ENCODE results near the gene CASS4. TPM values are rescaled to one million over a fixed set of nuclear protein-coding genes. Genes with fewer than 3 reads are reported as not detected.

CASS4 gene
- total RNA-seq, 1 donor from 2014 or later = 0.10 TPM

- peak within 1 kb of the TSS; percentile 97 for H3K4me3 Mint-ChIP-seq (ENCODE audit: unreplicated experiment)
- peak within 1 kb of the TSS; percentile 99 for H3K27ac Mint-ChIP-seq (ENCODE audit: unreplicated experiment)
- peaks cover 4% of the 10 kb centered on the region for H3K36me3 Mint-ChIP-seq (ENCODE audit: low read depth)
- no peak for TF ChIP-seq CTCF (IDR thresholded peaks at IDR 0.05)
- no peaks in the 10 kb centered on the region for H3K9me3 Mint-ChIP-seq (ENCODE audit: low read depth)
- no peaks in the 10 kb centered on the region for H3K27me3 Mint-ChIP-seq (ENCODE audit: low read depth)
- peak; percentile 96 for DNase-seq (ENCODE audit: low spot score)
- peaks cover 23% of the 10 kb centered on the region for H3K4me1 Mint-ChIP-seq (ENCODE audit: low read depth)
Measured at GRCh38 chr20:56468316-56469076, 56.4 kb downstream of the CASS4 start, which contains the start of gene RTF2. Gene RTF2, plus strand, starts transcription at chr20:56468627. Its CDS starts 71 bp downstream, at chr20:56468698.

- Mint-ChIP-seq H3K27ac (ENCODE audit: unreplicated experiment) (peak overlapping the region; percentile 69), H3K4me3 (ENCODE audit: unreplicated experiment) (peak overlapping the region; percentile 97), H3K27me3 (ENCODE audit: low read depth) (no peaks in the 10 kb centered on the region), H3K4me1 (ENCODE audit: low read depth) (peaks cover 23% of the 10 kb centered on the region), H3K36me3 (ENCODE audit: low read depth) (peaks cover 7% of the 10 kb centered on the region), H3K9me3 (ENCODE audit: low read depth) (no peaks in the 10 kb centered on the region)
- DNase-seq (ENCODE audit: low spot score) = no peak
- TF ChIP-seq CTCF (IDR thresholded peaks at IDR 0.05) = no peak
Measured at GRCh38 chr20:56469077-56469449, 57.0 kb downstream of the CASS4 start.

GRCh38 chr20:56483970-56484369, 71.9 kb downstream of the CASS4 start:
- Mint-ChIP-seq H3K4me3 (ENCODE audit: unreplicated experiment) (no peak overlapping the region), H3K27ac (ENCODE audit: unreplicated experiment) (no peak overlapping the region), H3K36me3 (ENCODE audit: low read depth) (peaks cover 37% of the 10 kb centered on the region), H3K27me3 (ENCODE audit: low read depth) (no peaks in the 10 kb centered on the region), H3K4me1 (ENCODE audit: low read depth) (peaks cover 17% of the 10 kb centered on the region), H3K9me3 (ENCODE audit: low read depth) (no peaks in the 10 kb centered on the region)
- DNase-seq (ENCODE audit: low spot score) = no peak
- no peak for TF ChIP-seq CTCF (IDR thresholded peaks at IDR 0.05)

- Mint-ChIP-seq H3K27me3 (ENCODE audit: low read depth) (no peaks in the 10 kb centered on the region), H3K9me3 (ENCODE audit: low read depth) (no peaks in the 10 kb centered on the region), H3K36me3 (ENCODE audit: low read depth) (peaks cover 31% of the 10 kb centered on the region), H3K4me3 (ENCODE audit: unreplicated experiment) (no peak overlapping the region), H3K27ac (ENCODE audit: unreplicated experiment) (no peak overlapping the region), H3K4me1 (ENCODE audit: low read depth) (peaks cover 23% of the 10 kb centered on the region)
- TF ChIP-seq CTCF (IDR thresholded peaks at IDR 0.05) = no peak
- DNase-seq (ENCODE audit: low spot score) = no peak
Measured at GRCh38 chr20:56487216-56487615, 75.2 kb downstream of the CASS4 start.

GRCh38 chr20:56488566-56488965, 76.5 kb downstream of the CASS4 start:
- DNase-seq (ENCODE audit: low spot score) = no peak
- H3K27me3 Mint-ChIP-seq (ENCODE audit: low read depth) = no peaks in the 10 kb centered on the region
- TF ChIP-seq CTCF (IDR thresholded peaks at IDR 0.05) = no peak
- H3K36me3 Mint-ChIP-seq (ENCODE audit: low read depth) = peaks cover 30% of the 10 kb centered on the region
- peaks cover 23% of the 10 kb centered on the region for H3K4me1 Mint-ChIP-seq (ENCODE audit: low read depth)
- H3K9me3 Mint-ChIP-seq (ENCODE audit: low read depth) = no peaks in the 10 kb centered on the region
- H3K27ac Mint-ChIP-seq (ENCODE audit: unreplicated experiment) = no peak overlapping the region
- H3K4me3 Mint-ChIP-seq (ENCODE audit: unreplicated experiment) = no peak overlapping the region
